Choroid plexus epithelial cell (primary cell): ENCODE measurements around the gene ADH7.

ENCODE experiments used
- DNase-seq: peaks from one replicate; pipeline ENCODE4 v3.0.0-alpha.2; 2010; ENCODE audit warnings: low read depth
- H3K4me3 ChIP-seq: 2 replicates; pipeline ENCODE4 v1.5.1; 2011; ENCODE audit warnings: low read depth, mild to moderate bottlenecking, control low read depth, low read length, moderate library complexity
- CTCF ChIP-seq: conservative IDR thresholded peaks from 2 replicates; pipeline ENCODE4 v1.5.1; 2011; ENCODE audit warnings: low read depth, mild to moderate bottlenecking, control low read depth, inconsistent platforms, low read length, moderate library complexity

ADH7 gene

GRCh38 chr4:99463566-99463965 is 28.4 kb upstream of the ADH7 start:
- no peak overlapping the region for H3K4me3 ChIP-seq
- no peak for DNase-seq
- TF ChIP-seq CTCF: no peak

GRCh38 chr4:99462875-99463464 is 27.8 kb upstream of the ADH7 start:
- peak; percentile 88 for TF ChIP-seq CTCF
- DNase-seq: peak; percentile 88
- H3K4me3 ChIP-seq: no peak overlapping the region

- H3K4me3 ChIP-seq: no peak overlapping the region
- TF ChIP-seq CTCF: no peak
- DNase-seq: no peak
Observed at GRCh38 chr4:99461623-99462401, 26.7 kb upstream of the ADH7 start.

GRCh38 chr4:99459546-99460042 is 24.5 kb upstream of the ADH7 start:
- DNase-seq: no peak
- TF ChIP-seq CTCF: no peak
- H3K4me3 ChIP-seq: no peak overlapping the region

- no peak overlapping the region for H3K4me3 ChIP-seq
- DNase-seq: peak; percentile 19
- no peak for TF ChIP-seq CTCF
Observed at GRCh38 chr4:99458911-99459447, 23.8 kb upstream of the ADH7 start.

- no peak overlapping the region for H3K4me3 ChIP-seq
- DNase-seq: no peak
- TF ChIP-seq CTCF: no peak
Observed at GRCh38 chr4:99457676-99458075, 22.5 kb upstream of the ADH7 start.
